Sciatic nerve (tissue), 2 donors: Measurements from ENCODE around the gene SPHK1. TPM values are rescaled to one million over a fixed set of nuclear protein-coding genes. Genes with fewer than 3 reads are reported as not detected.
A peak's percentile ranks its signal among the peaks of the same experiment; 100 is the strongest.

Experiments used
- ATAC-seq: fragments of 200-7000 bp; cut with Tn5 transposase; one replicate; pipeline ENCODE4 v1.9.1; 2020; ENCODE audit warnings: mild to moderate bottlenecking, moderate library complexity
- DNase-seq: peaks from one replicate; pipeline ENCODE4 v3.0.0-alpha.2; 2020; ENCODE audit warnings: low spot score
- intact Hi-C: fragments of 100-400 bp; cut with DNase I; formaldehyde crosslinking; loops from one replicate; pipeline ENCODE4 v1.14.2; 2022
- total RNA-seq: library from RNA; stranded (reverse); fragmentation: NEBNext Ultra II Directional; extraction: Animal tissue kit (Norgen Biotek cat#: 25700); gene quantifications from one replicate; pipeline ENCODE4 v1.2.1, GENCODE V29; 2021
- donor health status: DM: no; HTN: no; CAD: no.
- donor health status: DM: no; HTN: no; CAD: no.

Gene SPHK1
- total RNA-seq, 1 donor from 2014 or later, result 19.4 TPM

DNA sequence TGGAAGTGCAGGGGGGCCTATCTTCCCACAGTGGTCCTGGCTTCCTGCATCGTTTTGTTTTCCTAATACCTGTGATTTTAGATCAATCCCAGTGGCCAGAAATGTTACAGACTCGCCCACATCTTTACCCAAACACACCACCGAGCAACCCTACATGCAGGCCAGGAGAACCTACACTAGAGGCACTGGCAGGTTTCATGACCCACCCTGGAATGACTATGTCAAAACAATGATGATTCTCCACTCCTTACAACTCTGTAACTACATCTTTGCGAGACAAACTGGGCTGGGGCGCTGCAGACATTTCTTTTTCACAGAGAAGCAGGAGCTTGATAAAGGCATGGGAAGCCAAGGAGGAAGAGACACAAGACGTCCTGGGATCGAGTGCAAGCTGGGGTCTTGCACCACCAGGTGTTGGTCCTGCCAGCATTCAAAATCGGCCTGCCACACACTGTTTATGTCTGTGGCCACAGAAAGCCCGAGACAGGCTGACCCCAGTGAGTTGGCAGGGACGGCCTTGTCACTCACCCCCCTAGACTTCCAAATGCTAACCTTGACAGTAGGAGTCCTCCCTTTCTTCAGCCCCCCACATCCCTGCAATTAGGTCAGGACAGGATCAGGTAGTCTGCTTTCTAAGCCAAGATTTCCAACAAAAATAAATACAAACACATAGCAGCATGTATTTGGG, 36.1 kb downstream of the SPHK1 start:
- intact Hi-C loops, result no loop called here
- ATAC-seq (no peak), DNase-seq (no peak)

DNA sequence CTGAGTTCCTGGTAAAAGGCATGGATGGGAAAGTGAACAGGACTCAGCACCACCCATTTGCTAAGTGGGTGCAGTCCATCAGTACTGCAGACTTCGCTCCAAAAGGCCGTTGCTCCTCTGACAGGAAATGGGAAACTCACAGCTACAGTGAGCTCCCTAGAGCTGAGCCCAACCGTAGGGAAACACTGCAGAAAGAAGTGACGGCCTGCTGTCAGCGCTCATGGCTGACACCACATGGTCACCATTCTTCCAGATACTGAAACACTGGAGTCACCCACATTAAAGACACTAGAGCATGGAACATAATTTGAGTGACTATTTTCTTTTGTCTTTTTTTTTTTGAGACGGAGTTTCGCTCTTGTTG, 36.6 kb downstream of the SPHK1 start:
- intact Hi-C loops, result no loop called here
- ATAC-seq, result peak; percentile 45
- DNase-seq, result no peak

DNA sequence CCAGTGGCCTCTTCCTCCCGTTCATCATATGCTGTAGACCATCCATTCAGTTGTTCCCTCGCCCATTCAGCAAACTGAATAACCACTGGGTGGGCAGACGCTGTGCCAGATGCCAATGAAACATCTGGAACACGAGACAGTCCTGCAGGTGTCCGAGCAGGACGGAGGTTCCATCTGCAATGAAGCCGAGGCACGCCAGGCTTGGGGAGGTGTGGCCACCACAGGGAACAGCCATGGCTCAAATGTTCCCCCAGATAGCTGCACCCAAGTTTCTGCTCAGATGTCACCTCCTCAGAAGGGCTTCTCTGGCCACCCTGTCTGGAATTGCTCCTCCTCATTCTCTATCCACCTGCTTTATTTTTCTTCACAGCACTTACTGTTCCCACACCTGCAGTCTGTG, 38.0 kb downstream of the SPHK1 start:
- DNase-seq (no peak), ATAC-seq (no peak)
- intact Hi-C loops, result no loop called here

DNA sequence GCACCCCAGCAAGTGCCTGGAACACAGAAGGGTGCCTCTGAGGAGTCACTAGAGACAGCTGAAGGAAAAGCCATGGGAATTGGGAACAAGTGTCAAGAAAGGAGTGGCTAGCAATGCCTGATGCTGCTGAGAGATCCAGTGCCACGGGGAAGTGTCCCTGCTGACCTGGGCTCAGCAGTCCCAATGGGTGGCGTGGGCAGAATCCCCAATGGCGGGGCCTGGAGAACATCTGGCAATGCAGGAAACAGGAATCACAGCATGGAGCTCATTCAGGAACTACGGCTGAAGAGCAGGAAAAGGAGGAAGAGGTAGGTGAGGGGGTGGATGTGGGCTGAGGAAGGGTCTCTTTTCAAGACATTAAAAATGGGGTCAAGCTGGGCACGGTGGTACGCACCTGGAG, 38.5 kb downstream of the SPHK1 start:
- DNase-seq, result no peak
- no peak for ATAC-seq
- intact Hi-C loops, result no loop called here

DNA sequence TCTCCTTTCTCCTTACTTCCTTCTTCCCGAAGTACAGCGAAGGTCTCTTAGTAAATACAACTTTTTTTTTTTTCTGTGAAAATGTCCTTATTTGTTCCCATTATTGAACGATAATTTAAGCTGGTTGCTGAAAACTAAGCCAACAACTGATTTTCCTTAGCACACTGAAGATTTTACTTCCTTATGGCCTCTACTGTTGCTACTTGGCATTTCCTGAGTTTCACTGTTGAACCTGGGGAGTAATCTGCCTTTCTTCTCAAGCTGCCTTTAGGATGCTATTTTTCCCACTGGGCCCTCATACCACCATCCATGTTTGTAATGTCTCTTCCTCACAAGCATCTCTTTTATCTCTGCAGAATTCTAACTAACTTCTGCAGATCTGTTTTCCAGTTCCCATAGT, 42.4 kb downstream of the SPHK1 start:
- DNase-seq, result no peak
- intact Hi-C loops, result no loop called here
- no peak for ATAC-seq

DNA sequence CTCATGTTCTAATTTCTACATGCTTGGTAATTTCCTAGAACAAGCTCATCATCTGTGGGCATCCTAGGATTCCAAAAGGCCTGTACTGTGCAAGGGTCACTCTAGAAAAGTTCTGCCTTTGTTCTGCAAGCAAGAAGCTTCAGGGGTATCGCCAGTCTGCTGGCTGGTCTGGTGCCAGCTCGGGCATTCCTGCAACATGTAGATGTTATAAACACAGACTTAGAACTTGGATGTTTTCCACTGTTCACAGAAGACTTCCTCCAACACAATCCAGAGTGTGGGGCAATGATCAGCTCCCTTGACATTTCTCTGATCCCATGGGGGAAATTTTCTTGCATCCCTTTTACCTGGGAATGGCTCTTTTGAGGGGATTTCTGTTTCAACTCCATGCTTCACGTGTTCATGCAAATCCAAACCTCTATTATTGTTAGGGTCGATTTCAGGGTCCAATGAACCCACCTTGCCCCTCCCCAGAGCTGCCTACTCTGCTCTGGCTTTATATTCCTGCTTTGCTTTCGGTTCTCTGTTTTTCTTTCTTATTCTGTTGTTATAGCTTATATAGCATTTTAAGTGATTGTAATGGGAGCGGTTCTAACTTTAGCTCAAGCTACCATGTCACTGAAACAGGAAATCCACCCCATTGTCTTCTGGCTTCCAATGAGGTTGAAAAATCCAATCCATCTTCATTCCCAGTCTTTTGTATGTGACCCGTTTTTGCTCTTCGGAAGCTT, 43.3 kb downstream of the SPHK1 start:
- DNase-seq (no peak), ATAC-seq (no peak)
- intact Hi-C loops, result no loop called here

DNA sequence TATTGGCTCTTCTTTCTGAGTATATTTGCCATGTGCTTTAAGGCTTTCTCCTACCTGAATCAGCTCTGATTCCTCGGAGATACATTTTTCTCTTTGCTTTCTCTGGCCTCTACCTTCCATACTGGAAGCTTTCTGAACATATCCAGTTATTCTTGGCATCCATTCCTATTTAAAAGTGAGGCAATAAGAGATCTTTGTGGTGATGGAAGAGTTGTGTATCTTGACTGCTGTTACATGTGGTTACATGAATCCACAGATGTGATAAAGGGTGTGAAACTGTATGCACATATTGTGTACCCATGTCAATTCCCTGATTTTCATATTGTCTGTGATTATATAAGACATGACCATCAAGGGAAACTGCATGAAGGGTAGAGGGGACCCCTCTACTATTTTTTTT, 44.1 kb downstream of the SPHK1 start:
- intact Hi-C loops, result no loop called here
- DNase-seq (no peak), ATAC-seq (no peak)

DNA sequence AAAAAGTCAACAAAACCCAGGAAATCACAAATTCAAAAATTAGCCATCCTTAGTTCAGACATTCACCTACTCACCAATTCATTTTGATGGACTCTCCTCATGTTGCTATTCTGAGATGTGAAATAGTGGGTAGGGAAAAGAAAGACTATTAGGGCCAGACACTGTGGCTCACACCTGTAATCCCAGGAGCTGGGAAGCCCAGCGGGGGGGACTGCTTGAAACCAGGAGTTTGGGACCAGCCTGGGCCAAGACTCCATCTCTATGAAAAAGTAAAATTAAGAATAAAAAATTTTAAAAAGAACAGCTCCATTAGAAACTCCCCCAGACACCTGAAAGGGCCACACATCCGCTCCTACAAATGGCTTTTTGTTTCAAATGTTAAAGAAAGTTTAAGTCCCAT, 47.1 kb downstream of the SPHK1 start:
- ATAC-seq (no peak), DNase-seq (no peak)
- intact Hi-C loops, result no loop called here

DNA sequence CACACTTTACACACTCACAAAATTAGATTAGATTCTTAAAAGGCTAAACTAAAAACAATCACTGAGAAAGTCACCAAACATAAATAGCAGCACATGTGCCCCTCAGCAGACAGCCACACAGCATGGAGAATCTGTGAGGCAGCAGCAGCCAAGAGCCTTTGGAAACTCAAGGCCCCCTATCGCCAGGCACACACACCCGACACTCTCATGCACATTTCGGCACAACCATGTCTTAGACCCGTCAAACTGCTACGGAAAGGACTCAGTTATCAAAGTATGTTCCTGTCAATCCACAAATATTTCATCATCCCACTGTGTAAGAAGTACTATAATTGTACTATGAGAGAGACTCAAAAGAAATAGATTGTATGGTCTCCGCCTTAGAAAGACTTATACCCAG, 47.6 kb downstream of the SPHK1 start:
- DNase-seq (no peak), ATAC-seq (no peak)
- intact Hi-C loops, result no loop called here

DNA sequence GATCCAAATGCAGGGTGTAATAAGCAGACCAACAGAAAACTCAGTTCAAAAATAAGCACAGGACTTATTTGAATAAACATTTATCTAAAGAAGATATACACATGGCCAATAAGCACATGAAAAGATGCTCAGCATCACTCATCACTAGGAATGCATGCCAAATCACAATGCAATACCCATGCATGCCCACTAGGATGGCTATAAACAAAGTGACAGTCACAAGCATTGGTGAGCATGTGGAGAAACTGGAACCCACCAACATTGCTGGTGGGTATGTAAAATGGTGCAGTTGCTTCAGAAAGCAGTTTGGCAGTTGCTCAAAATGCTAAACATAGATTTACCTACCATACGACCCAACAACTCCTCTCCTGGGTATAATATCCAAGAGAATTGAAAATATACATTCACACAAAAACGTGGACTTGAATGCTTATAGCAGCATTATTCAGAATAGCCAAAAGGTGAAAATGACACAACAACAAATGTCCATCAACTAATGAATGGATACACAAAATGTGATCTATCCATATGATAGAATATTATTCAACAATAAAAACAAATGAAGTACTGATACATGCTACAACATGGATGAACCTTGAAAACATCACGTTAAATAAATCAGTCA, 48.4 kb downstream of the SPHK1 start:
- DNase-seq, result no peak

DNA sequence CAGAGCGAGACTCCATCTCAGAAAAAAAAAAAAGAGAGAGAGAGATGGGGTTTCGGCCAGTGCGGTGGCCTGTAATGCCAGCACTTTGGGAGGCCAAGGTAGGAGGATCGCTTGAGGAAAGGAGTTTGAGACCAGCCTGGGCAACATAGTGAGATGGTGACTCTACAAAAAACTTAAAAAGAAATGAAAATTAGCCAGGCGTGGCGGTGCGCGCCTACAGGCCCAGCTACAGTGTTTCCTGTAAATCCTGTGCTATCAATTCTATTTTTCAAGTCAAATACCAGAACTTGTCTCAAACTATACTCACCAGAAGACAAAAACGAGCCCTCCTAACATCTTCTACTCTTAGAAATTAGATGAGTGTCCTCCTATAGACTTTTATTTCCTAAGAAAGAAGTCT, 49.3 kb downstream of the SPHK1 start:
- no peak for ATAC-seq
- no peak for DNase-seq
- intact Hi-C loops, result no loop called here

More for the DNA sequence above, 48.4 kb downstream of the SPHK1 start:
- intact Hi-C loops, result no loop called here
- ATAC-seq, result no peak

DNA sequence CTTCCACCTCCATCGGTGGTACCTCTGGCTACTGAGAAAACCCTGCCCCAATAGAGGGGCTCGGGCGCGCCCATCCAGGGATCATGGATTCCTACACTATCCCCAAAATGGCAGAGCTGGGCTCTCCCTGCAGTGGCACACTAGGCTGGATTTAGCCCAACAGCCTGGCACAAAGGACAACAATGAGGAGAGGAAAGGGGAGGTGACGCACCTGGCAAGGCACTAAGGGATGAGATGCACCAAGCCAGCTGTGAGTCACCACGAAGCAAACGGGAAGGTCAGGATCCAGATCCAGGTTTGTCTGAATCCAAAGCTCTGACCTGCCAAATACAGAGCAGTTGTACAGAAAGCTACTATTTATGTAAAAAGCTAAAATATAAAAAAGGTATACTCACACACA, 50.5 kb downstream of the SPHK1 start:
- ATAC-seq, result no peak
- DNase-seq, result no peak
- intact Hi-C loops, result no loop called here

DNA sequence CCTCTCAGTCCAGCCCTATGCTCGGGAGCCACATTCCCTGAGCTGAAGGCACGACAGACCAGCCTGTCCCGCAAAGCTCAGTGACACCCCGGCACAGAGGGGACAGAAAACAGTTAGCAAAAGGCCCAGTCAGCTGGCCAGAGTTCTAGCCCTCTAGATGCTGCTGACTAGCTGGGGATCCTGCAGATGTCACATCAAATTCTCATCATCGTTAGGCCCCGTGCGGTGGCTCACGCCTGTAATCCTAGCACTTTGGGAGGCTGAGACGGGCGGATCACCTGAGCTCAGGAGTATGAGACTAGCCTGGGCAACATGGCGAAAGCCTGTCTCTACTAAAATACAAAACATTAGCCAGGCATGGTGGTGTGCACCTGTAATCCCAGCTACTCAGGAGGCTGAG, 51.3 kb downstream of the SPHK1 start:
- DNase-seq, result no peak
- intact Hi-C loops, result no loop called here
- no peak for ATAC-seq

Other genes starting within 250 kb of the SPHK1 start
- gene FOXJ1, start 243.4 kb upstream of the SPHK1 start, total RNA-seq, result 0.40 TPM
- 15.8 TPM for gene RNF157, start 144.1 kb upstream of the SPHK1 start, total RNA-seq
- gene UBALD2, start 119.3 kb upstream of the SPHK1 start, total RNA-seq, result 38.4 TPM
- gene QRICH2, start 76.3 kb upstream of the SPHK1 start, total RNA-seq, result 4.1 TPM
- gene PRPSAP1, start 30.7 kb upstream of the SPHK1 start, total RNA-seq, result 74.3 TPM
- 27.1 TPM for gene UBE2O, start 68.5 kb downstream of the SPHK1 start, total RNA-seq
- not detected for gene AANAT, start 83.0 kb downstream of the SPHK1 start, total RNA-seq
- 37.9 TPM for gene RHBDF2, start 116.8 kb downstream of the SPHK1 start, total RNA-seq
- 57.7 TPM for gene CYGB, start 153.1 kb downstream of the SPHK1 start, total RNA-seq
- gene PRCD, start 155.4 kb downstream of the SPHK1 start, total RNA-seq, result 9.8 TPM
- gene ST6GALNAC2, start 201.3 kb downstream of the SPHK1 start, total RNA-seq, result 104 TPM